Fibroblast of pulmonary artery (primary cell): ENCODE data around the gene TLR1.

Source experiments
- DNase-seq: peaks from one replicate; pipeline ENCODE4 v3.0.0-alpha.2; 2010; ENCODE audit warnings: low read depth
- H3K4me3 ChIP-seq: replicated peaks from 2 replicates; pipeline ENCODE4 v1.5.1; 2011; ENCODE audit warnings: low read depth, mild to moderate bottlenecking, control low read depth, low read length, moderate library complexity
- CTCF ChIP-seq: IDR thresholded peaks from 2 replicates; pipeline ENCODE4 v1.5.1; 2011; ENCODE audit warnings: mild to moderate bottlenecking, control low read depth, low read length, inconsistent platforms; ENCODE audit errors: missing control alignments

TLR1 gene

GRCh38 chr4:38794051-38794450 is 10.5 kb downstream of the TLR1 start:
- no peak for TF ChIP-seq CTCF

DNA sequence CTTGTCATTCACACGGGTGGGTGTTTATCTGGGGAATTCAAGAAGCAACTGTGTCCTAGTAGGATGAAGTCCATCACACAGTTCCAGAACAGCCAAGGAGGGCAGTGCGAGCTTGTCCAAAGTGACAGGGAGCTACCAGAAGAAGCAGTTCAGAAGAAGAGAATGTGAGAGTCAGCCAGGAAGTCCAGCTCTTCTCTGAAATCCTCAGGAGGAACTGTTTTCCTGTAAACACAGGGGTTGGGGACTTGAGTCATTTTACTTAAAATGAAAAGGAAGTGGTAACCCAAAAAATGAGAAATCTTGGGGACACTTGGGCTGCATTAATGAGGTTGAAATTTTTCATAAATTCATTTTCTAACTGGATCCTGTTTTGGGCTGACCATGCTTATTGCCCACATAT is 13.6 kb downstream of the TLR1 start:
- H3K4me3 ChIP-seq: no peak overlapping the region
- no peak for DNase-seq
- TF ChIP-seq CTCF: no peak

More at GRCh38 chr4:38794051-38794450, 10.5 kb downstream of the TLR1 start:
- H3K4me3 ChIP-seq: no peak overlapping the region
- no peak for DNase-seq

GRCh38 chr4:38788317-38788716 is 16.3 kb downstream of the TLR1 start:
- no peak overlapping the region for H3K4me3 ChIP-seq
- peak; percentile 62 for DNase-seq
- no peak for TF ChIP-seq CTCF

- TF ChIP-seq CTCF: no peak
- no peak overlapping the region for H3K4me3 ChIP-seq
- DNase-seq: no peak
These were observed 16.9 kb downstream of the TLR1 start for GRCh38 chr4:38787693-38788092.

DNA sequence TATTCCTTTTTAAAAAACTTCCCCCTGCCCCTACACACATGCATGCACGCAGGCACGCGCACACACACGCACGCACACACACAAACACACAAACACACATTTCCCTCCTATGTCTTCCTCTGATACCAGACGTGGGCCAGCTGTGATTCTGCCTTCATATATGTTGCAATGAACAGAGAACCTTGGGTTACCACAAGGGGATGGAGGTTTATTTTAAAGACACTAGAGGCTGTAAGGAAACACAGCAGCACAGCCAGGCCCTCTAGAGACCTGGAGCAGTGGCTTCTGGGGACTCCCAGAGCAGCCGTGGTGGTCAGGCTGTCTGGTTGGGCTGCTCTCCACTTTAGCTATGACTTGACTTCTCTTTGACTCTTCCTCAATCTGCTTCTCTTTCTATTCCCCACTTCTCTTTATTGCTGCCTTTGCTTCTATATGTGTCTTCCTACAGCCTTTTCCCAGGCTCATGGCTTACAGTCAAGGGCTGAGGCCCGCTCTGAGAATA is 18.6 kb downstream of the TLR1 start:
- no peak overlapping the region for H3K4me3 ChIP-seq
- no peak for TF ChIP-seq CTCF
- DNase-seq: no peak

DNA sequence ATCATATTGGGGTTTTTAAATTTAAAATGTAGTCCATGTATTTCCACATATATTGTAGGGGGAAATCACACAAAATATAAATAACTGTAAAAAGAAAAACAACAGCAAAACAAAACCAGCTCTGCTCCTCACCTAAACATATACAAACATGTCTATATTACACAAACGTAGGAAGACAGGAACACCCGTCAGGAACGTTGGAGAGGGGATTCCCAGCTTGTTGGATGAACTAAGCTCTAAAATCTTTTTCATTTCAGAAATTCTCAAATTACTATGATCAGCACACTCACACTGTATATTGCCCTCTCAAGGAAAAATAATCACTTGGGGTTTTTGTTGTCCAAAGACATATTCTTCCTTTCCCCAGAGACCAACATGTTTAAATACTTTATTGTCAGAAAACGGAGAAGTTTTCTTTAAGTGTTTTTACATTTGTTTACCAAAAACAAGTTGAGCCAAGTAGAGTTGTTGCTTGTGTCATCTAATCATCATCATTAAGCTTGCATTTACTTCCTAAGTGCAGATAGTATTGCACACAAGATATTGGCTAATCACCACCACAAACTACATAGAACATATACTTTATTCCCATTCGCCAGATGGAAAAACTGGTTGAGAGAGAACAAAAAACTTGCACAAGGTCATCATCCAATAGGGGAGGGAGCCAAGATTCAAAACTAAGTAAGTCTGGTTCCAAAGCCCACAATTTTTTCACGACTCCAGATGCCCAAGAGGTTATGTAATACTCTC is 19.4 kb downstream of the TLR1 start:
- H3K4me3 ChIP-seq: no peak overlapping the region
- no peak for DNase-seq
- TF ChIP-seq CTCF: no peak

DNA sequence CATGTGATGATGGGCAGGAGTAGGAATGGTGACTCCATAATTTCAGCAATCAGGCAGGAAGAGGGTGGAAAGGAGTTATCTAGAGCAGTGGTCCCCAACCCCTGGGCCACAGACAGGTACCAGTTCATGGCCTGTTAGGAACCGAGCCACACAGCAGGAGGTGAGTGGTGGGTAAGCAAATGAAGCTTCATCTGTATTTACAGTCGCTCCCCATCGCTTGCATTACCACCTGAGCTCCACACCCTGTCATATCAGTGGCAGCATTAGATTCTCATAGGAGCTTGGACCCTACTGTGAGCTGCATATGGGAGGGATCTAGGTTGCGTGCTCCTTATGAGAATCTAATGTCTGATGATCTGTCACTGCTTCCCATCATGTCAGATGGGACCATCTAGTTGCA is 20.4 kb downstream of the TLR1 start:
- DNase-seq: no peak
- no peak overlapping the region for H3K4me3 ChIP-seq
- no peak for TF ChIP-seq CTCF
